Thyroid gland (tissue), 4 donors: Measurements from ENCODE around the gene KRTAP22-1. TPM values are rescaled to one million over a fixed set of nuclear protein-coding genes. Genes with fewer than 3 reads are reported as not detected.

Experiments used
- DNase-seq, 2 donors: peaks; one replicate each; pipeline ENCODE4 v3.0.0-alpha.2; 2019
- H3K27ac ChIP-seq, 3 donors: fragments of 200-600 bp; sonication (generic); 1 replicate in 2 of 3; 2 replicates in 1 of 3; pipeline ENCODE4 v1.5.1; 2016 to 2019; ENCODE audit warnings: mild to moderate bottlenecking in 1 of 3, moderate library complexity in 1 of 3
- H3K27me3 ChIP-seq: fragments of 200-600 bp; sonication (generic); one replicate; pipeline ENCODE4 v1.5.1; 2019
- H3K36me3 ChIP-seq, 2 donors: fragments of 200-600 bp; sonication (generic); one replicate each; pipeline ENCODE4 v1.5.1; 2016 to 2019
- H3K4me1 ChIP-seq, 2 donors: fragments of 200-600 bp; sonication (generic); one replicate each; pipeline ENCODE4 v1.5.1; 2017 to 2019
- H3K4me3 ChIP-seq, 3 donors: fragments of 200-600 bp; sonication (generic); replicated peaks in 1 of 3; 1 replicate in 2 of 3; 2 replicates in 1 of 3; pipeline ENCODE4 v1.5.1; 2016; ENCODE audit warnings: mild to moderate bottlenecking in 1 of 3
- H3K9me3 ChIP-seq: fragments of 200-600 bp; sonication (generic); one replicate; pipeline ENCODE4 v1.5.1; 2017
- CTCF ChIP-seq, 6 experiments: fragments of 200-600 bp in 3 of 6; fragments of 450-650 bp in 3 of 6; sonication (generic) in 3 of 6; IDR thresholded peaks; one replicate each; pipeline ENCODE4 v1.5.1; 2016 to 2019; ENCODE audit warnings: antibody characterized with exemption in 6 of 6, mild to moderate bottlenecking in 2 of 6, inconsistent platforms in 1 of 6, moderate library complexity in 1 of 6
- POLR2A ChIP-seq, 2 donors: fragments of 450-650 bp; IDR thresholded peaks; one replicate each; pipeline ENCODE4 v1.6.1; 2017; ENCODE audit warnings: antibody characterized with exemption in 2 of 2, mild to moderate bottlenecking in 2 of 2, moderate library complexity in 1 of 2
- WGBS, 2 donors: methylation state at CpG; one replicate each; pipeline ENCODE4 v1.1.5; 2017; 5-methylcytosine and 5-hydroxymethylcytosine counted together
- intact Hi-C: fragments of 100-400 bp; cut with DNase I; formaldehyde crosslinking; loops from one replicate; pipeline ENCODE4 v1.15.1; 2023
- small RNA-seq: library from RNA; depleted of rRNA; stranded (forward); fragments of <200 nt; gene quantifications from one replicate; pipeline ENCODE3, GENCODE V24; 2016
- total RNA-seq, 4 donors: library from RNA; depleted of rRNA; stranded (reverse); fragments of >200 nt; gene quantifications; one replicate each; pipeline ENCODE4 v1.2.3, GENCODE V29; 2016

The KRTAP22-1 gene
- total RNA-seq, 4 donors from 2014 or later = not detected

DNA sequence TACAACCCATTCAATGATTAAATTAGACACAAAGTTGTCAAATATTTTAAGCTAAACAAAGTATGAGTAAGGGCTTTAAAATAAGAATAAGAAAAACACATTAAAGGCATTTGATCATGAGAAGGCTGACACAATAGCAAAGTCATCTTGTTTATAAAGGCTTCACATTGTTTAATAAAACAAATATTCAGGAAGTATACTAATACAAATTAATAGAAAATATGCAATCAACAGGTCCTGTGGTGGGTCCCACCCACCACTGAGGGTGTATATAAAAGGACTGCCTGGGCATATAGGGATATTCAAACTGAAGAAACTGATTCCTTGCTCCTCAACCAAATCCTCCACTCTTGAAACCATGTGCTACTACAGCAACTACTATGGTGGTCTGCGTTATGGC is 34.0 kb downstream of the KRTAP22-1 start, which contains the start of gene KRTAP20-2:
Gene KRTAP20-2 (plus strand): TSS at position 301 of the 400 bp plus-strand sequence. CDS start 58 bp downstream, at position 359.
- H3K27ac ChIP-seq = no peak within 1 kb of the TSS
- H3K4me1 ChIP-seq = no peaks in the 10 kb centered on the region
- no peak within 1 kb of the TSS for H3K4me3 ChIP-seq
- H3K27me3 ChIP-seq = no peaks in the 10 kb centered on the region
- intact Hi-C loops = no loop called here
- WGBS, 2 donors = 90 to 93% methylated on average over 1 of the region's 1 CpG
- no peaks in the 10 kb centered on the region for H3K36me3 ChIP-seq
- H3K9me3 ChIP-seq = no peaks in the 10 kb centered on the region
- TF ChIP-seq CTCF (IDR thresholded peaks at IDR 0.05) (no peak), POLR2A (IDR thresholded peaks at IDR 0.05) (no peak)
- no peak for DNase-seq

- intact Hi-C loops = no loop called here
- 85 to 92% methylated on average over 3 of the region's 3 CpGs for WGBS, 2 donors
- no peak overlapping the region for H3K27ac ChIP-seq
- TF ChIP-seq CTCF (IDR thresholded peaks at IDR 0.05) (no peak), POLR2A (IDR thresholded peaks at IDR 0.05) (no peak)
- no peaks in the 10 kb centered on the region for H3K9me3 ChIP-seq
- H3K36me3 ChIP-seq = no peaks in the 10 kb centered on the region
- no peaks in the 10 kb centered on the region for H3K27me3 ChIP-seq
- no peak overlapping the region for H3K4me3 ChIP-seq
- no peaks in the 10 kb centered on the region for H3K4me1 ChIP-seq
- no peak for DNase-seq
These were observed 37.8 kb downstream of the KRTAP22-1 start for GRCh38 chr21:30638686-30639085.

DNA sequence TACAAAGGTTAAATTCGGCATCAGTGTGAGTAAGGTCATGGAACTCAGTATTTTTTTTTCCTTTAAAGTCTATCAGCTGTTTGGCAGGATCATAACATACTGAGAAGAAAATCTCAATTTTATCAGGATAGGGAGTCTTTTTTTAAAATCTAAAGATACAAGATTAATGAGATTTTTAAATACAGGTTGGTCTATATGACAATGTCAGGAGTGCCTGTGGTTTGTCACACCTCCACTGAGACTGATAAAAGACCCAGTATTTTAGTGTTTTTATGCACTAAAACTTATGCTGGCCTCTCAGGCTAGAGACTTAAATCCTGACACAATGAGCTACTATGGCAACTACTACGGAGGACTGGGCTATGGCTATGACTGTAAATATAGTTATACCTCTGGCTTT is 41.7 kb downstream of the KRTAP22-1 start, which contains the start of gene KRTAP20-3:
Gene KRTAP20-3 (plus strand): TSS at position 301 of the 400 bp plus-strand sequence.
- Histone ChIP-seq H3K27ac (no peak within 1 kb of the TSS), H3K9me3 (no peaks in the 10 kb centered on the region), H3K36me3 (no peaks in the 10 kb centered on the region), H3K4me1 (no peaks in the 10 kb centered on the region), H3K4me3 (no peak within 1 kb of the TSS), H3K27me3 (no peaks in the 10 kb centered on the region)
- intact Hi-C loops = no loop called here
- DNase-seq = no peak
- TF ChIP-seq POLR2A (IDR thresholded peaks at IDR 0.05) (no peak), CTCF (IDR thresholded peaks at IDR 0.05) (no peak)
- 85 to 93% methylated on average over 2 of the region's 2 CpGs for WGBS, 2 donors

GRCh38 chr21:30646904-30647414 is 46.1 kb downstream of the KRTAP22-1 start:
- H3K27me3 ChIP-seq = no peaks in the 10 kb centered on the region
- no peaks in the 10 kb centered on the region for H3K36me3 ChIP-seq
- no peaks in the 10 kb centered on the region for H3K9me3 ChIP-seq
- H3K4me1 ChIP-seq = no peaks in the 10 kb centered on the region
- no peak for DNase-seq
- intact Hi-C loops = no loop called here
- no peak overlapping the region for H3K27ac ChIP-seq
- TF ChIP-seq CTCF (IDR thresholded peaks at IDR 0.05) = no peak
- no peak for TF ChIP-seq POLR2A (IDR thresholded peaks at IDR 0.05)
- 79 to 90% methylated on average over 1 of the region's 1 CpG for WGBS, 2 donors
- H3K4me3 ChIP-seq = no peak overlapping the region

Small RNA genes lying within 50 kb of the gene (small RNA-seq; reads per million reads assigned to genes)
- gene KRTAP20-1 (not detected), gene KRTAP20-3 (not detected), gene KRTAP20-4 (not detected), gene KRTAP22-1 (not detected), gene KRTAP22-2 (not detected)

Other genes starting within 250 kb of the KRTAP22-1 start
- not detected for gene KRTAP13-2, start 228.8 kb upstream of the KRTAP22-1 start, total RNA-seq
- gene KRTAP13-1, start 205.1 kb upstream of the KRTAP22-1 start, total RNA-seq = not detected
- gene KRTAP13-3, start 175.2 kb upstream of the KRTAP22-1 start, total RNA-seq = not detected
- gene KRTAP13-4, start 170.9 kb upstream of the KRTAP22-1 start, total RNA-seq = not detected
- not detected for gene KRTAP15-1, start 160.8 kb upstream of the KRTAP22-1 start, total RNA-seq
- gene KRTAP19-1, start 120.7 kb upstream of the KRTAP22-1 start, total RNA-seq = not detected
- gene KRTAP19-2, start 113.7 kb upstream of the KRTAP22-1 start, total RNA-seq = not detected
- gene KRTAP19-3, start 109.1 kb upstream of the KRTAP22-1 start, total RNA-seq = not detected
- gene KRTAP19-4, start 103.9 kb upstream of the KRTAP22-1 start, total RNA-seq = not detected
- not detected for gene KRTAP19-5, start 98.9 kb upstream of the KRTAP22-1 start, total RNA-seq
- not detected for gene KRTAP19-6, start 59.2 kb upstream of the KRTAP22-1 start, total RNA-seq
- not detected for gene KRTAP19-7, start 39.8 kb upstream of the KRTAP22-1 start, total RNA-seq
- not detected for gene KRTAP22-2, start 10.7 kb upstream of the KRTAP22-1 start, total RNA-seq
- gene KRTAP6-3, start 8.6 kb upstream of the KRTAP22-1 start, total RNA-seq = not detected
- gene KRTAP6-2, start 2.2 kb upstream of the KRTAP22-1 start, total RNA-seq = not detected
- gene KRTAP6-1, start 12.8 kb downstream of the KRTAP22-1 start, total RNA-seq = not detected
- not detected for gene KRTAP20-1, start 15.3 kb downstream of the KRTAP22-1 start, total RNA-seq
- not detected for gene KRTAP20-4, start 19.5 kb downstream of the KRTAP22-1 start, total RNA-seq
- gene KRTAP20-2, start 34.1 kb downstream of the KRTAP22-1 start, total RNA-seq = not detected
- not detected for gene KRTAP20-3, start 41.8 kb downstream of the KRTAP22-1 start, total RNA-seq
- gene KRTAP21-3, start 117.7 kb downstream of the KRTAP22-1 start, total RNA-seq = not detected
- gene KRTAP21-2, start 146.2 kb downstream of the KRTAP22-1 start, total RNA-seq = not detected
- not detected for gene KRTAP21-1, start 154.3 kb downstream of the KRTAP22-1 start, total RNA-seq
- not detected for gene KRTAP8-1, start 212.2 kb downstream of the KRTAP22-1 start, total RNA-seq
- gene KRTAP7-1, start 228.7 kb downstream of the KRTAP22-1 start, total RNA-seq = not detected